GM13976 (cell line): ENCODE results near the gene E4F1.
A peak's percentile ranks its signal among the peaks of the same experiment; 100 is the strongest.

Source experiments
- DNase-seq: peaks from one replicate; pipeline ENCODE4 v3.0.0; 2012; ENCODE audit warnings: low spot score
- in situ Hi-C: fragments of 300-500 bp; cut with MboI; formaldehyde crosslinking; loops from one replicate; pipeline ENCODE4 v1.12.0; 2022; ENCODE audit warnings: low sequenced_read_pairs, mixed read lengths, inconsistent platforms; ENCODE audit not compliant: unreplicated experiment
- TF ChIP-seq, protein P1 (sequence below): IDR thresholded peaks from 2 replicates; pipeline ENCODE4 v1.5.1; 2012; ENCODE audit warnings: borderline replicate concordance, mild to moderate bottlenecking; ENCODE audit not compliant: insufficient read depth; ENCODE audit errors: extremely low read depth, missing control alignments, control extremely low read depth

Gene E4F1, protein sequence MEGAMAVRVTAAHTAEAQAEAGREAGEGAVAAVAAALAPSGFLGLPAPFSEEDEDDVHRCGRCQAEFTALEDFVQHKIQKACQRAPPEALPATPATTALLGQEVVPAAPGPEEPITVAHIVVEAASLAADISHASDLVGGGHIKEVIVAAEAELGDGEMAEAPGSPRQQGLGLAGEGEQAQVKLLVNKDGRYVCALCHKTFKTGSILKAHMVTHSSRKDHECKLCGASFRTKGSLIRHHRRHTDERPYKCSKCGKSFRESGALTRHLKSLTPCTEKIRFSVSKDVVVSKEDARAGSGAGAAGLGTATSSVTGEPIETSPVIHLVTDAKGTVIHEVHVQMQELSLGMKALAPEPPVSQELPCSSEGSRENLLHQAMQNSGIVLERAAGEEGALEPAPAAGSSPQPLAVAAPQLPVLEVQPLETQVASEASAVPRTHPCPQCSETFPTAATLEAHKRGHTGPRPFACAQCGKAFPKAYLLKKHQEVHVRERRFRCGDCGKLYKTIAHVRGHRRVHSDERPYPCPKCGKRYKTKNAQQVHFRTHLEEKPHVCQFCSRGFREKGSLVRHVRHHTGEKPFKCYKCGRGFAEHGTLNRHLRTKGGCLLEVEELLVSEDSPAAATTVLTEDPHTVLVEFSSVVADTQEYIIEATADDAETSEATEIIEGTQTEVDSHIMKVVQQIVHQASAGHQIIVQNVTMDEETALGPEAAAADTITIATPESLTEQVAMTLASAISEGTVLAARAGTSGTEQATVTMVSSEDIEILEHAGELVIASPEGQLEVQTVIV

DNA sequence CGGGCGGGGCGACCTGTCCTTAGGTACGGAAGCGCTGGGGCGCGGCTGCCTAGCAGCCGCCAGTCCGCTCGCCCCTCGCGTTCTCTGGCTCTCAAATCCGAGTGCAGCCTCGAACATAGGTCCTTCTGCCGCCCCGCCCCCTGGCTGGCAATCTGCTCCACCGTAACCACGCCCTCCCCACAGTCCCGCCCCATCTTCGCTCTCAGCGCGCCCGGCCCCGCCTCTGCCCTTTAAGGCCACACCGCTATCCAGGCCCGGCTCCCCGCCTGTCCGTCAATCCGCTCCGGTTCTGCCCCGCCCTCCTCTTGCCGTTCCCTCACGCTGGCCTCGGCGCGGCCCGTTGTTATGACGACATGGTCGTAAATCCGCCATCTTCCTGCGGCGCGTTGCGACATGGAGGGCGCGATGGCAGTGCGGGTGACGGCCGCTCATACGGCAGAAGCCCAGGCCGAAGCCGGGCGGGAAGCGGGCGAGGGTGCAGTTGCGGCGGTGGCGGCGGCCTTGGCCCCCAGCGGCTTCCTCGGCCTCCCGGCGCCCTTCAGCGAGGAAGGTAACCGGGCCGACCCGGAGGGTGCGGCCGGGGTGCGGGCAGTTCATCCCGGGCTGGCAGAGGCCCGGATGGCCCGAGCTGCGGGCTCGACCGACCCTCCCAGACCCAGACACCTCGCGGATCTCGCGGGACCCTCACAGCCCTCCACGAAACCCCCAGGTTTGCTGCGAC lies at the start of gene E4F1:
Gene E4F1, plus strand, starts transcription at position 371 of the 721 bp plus-strand sequence. Its CDS starts 23 bp downstream, at position 394.
- TF ChIP-seq, protein P1, sequence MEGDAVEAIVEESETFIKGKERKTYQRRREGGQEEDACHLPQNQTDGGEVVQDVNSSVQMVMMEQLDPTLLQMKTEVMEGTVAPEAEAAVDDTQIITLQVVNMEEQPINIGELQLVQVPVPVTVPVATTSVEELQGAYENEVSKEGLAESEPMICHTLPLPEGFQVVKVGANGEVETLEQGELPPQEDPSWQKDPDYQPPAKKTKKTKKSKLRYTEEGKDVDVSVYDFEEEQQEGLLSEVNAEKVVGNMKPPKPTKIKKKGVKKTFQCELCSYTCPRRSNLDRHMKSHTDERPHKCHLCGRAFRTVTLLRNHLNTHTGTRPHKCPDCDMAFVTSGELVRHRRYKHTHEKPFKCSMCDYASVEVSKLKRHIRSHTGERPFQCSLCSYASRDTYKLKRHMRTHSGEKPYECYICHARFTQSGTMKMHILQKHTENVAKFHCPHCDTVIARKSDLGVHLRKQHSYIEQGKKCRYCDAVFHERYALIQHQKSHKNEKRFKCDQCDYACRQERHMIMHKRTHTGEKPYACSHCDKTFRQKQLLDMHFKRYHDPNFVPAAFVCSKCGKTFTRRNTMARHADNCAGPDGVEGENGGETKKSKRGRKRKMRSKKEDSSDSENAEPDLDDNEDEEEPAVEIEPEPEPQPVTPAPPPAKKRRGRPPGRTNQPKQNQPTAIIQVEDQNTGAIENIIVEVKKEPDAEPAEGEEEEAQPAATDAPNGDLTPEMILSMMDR: no peak
- in situ Hi-C loops: no loop called here
- peak; percentile 100 for DNase-seq

DNA sequence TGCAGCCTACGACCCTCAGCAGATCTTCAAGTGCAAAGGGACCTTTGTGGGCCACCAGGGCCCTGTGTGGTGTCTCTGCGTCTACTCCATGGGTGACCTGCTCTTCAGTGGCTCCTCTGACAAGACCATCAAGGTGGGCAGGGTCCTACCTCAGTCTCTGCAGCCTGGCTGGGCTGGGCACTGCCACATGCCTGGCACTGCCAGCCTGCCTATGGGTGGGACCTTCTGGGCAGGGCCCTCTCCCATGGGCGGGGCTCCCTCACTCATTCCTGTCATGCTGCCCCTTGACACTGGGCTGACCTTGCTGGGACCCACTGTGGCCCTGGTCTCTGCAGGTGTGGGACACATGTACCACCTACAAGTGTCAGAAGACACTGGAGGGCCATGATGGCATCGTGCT lies 49.5 kb upstream of the E4F1 start:
- TF ChIP-seq, protein P1: no peak
- in situ Hi-C loops: no loop called here
- DNase-seq: no peak

DNA sequence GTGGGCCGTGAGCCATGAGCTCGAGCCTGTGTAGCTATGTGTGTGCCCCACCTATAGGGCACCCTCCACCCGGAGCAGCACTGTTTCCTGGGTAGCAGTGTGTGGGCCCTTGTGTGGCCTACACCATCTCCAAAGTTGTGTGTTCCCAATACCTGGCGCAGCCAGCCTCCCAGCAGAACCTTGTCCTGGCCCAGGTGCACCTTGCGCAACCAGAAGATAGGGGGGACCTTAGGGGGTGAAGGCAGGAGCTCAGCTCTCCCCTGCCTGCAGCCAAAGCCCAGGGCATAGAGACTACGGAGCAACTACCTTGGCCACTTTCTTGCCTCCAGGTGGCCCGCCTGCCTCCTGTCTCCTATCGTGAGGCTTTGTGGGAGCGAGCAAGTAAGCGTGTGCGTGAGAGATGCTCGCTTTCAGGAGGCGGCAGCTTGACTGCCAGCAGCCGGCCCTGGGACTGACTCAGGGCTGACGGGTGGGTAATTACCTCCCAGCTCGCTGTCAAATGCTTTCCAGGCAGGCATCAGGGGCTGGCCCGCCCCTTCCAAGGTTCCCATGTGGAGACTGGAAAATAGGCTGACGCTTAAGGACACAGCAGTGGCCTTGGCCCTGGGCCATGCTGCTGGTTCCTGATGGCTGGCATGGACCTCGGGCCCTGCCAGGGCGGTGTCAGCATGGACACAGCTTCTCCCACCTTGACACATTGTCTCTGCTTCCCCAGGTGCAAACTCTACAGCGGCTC lies 48.8 kb upstream of the E4F1 start:
- DNase-seq: no peak
- TF ChIP-seq, protein P1: no peak
- in situ Hi-C loops: no loop called here

DNA sequence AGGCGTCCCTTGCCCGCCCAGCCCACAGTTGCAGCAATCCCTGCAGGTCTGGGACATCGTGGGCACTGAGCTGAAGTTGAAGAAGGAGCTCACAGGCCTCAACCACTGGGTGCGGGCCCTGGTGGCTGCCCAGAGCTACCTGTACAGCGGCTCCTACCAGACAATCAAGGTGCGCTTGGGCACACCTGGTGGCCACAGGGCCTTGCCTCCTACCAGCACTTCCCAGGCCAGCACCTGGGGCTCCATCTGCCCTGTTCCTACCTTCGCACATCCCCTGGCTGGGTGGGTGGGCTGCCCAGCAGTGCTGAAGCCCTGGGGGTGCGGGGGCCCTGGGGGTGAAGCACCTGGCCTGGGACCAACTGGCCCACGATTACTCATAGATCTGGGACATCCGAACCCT lies 47.9 kb upstream of the E4F1 start:
- no peak for DNase-seq
- in situ Hi-C loops: no loop called here
- TF ChIP-seq, protein P1: no peak

DNA sequence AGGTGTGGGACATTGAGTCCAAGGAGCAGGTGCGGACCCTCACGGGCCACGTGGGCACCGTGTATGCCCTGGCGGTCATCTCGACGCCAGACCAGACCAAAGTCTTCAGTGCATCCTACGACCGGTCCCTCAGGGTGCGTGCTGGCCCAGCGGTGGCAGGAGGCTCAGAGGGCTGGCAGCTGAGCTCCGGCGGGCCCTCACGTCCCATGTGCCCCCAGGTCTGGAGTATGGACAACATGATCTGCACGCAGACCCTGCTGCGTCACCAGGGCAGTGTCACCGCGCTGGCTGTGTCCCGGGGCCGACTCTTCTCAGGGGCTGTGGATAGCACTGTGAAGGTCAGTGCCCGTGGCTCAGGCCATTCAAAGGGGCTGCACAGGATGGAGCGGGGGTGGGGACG lies 47.3 kb upstream of the E4F1 start:
- in situ Hi-C loops: no loop called here
- DNase-seq: no peak
- TF ChIP-seq, protein P1: no peak

DNA sequence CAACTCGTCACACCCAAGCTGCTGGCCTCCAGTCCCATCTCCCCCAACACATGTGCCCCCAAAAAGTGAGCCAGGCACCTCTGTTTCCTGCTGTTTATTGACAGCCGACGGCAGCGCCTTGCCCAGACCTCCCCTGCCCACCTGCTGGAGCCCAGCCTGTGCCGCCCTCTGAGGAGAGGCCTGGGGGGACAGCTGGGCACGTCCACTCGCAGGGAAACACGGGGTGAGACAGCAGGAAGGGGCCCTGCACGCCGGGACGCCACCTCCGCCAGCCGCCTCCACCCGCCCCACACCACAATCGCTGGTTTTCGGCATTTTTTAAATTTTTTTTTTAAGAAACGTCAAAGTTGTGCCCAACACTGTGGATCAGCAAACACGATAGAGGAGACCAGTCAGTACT lies 46.3 kb upstream of the E4F1 start:
- in situ Hi-C loops: no loop called here
- DNase-seq: no peak
- TF ChIP-seq, protein P1: no peak
